Mesenteric fat pad (tissue), 1 donor: ENCODE measurements around the gene KCNN4. TPM values are rescaled to one million over a fixed set of nuclear protein-coding genes. Genes with fewer than 3 reads are reported as not detected.

Source experiments
- DNase-seq: peaks from one replicate; pipeline ENCODE4 v3.0.0-alpha.2; 2020; ENCODE audit warnings: low spot score
- total RNA-seq: library from RNA; stranded (reverse); fragmentation: NEBNext Ultra II Directional; extraction: Animal tissue kit (Norgen Biotek cat#: 25700); gene quantifications from one replicate; pipeline ENCODE4 v1.2.1, GENCODE V29; 2021
- donor health status: DM: yes; HTN: yes; CAD: no.

Gene KCNN4
- total RNA-seq, 1 donor from 2014 or later = 3.1 TPM

DNA sequence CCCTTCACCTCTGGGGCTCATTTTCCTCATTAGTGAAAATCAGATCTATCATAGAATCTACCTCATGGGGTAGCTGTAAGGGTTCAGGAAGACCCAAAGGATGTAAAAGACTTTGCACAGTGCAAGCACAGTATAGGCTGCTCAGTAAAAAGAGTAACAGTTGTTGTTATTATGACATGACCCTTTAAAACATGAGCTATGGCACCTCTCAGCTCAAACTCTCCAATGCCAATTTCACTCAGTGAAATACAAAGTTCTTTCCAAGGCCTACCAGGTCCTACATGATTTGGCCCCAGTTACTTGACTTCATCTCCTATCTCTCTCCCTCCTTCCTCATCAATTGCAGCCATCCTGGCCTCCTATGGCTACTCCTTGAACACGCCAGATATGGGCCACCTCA lies 30.9 kb downstream of the KCNN4 start:
- no peak for DNase-seq

DNA sequence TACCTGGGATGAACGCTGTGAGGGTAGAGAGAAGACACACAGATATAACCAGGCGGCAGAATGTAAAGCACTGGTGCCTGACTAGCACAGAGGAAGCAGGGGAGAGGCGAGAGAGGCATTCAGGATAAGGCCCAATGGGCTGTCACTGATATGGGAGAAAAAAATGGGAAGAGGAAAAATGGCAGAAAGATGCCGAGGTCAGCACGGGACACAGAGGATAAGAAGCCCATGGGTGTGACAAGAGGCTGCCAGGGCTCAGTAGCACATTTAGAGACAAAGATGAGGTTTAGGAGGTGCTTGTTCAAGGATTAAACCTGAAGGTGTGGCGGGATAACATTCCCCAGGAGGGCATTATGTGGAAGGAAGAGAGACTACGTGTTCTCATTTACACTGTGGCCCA lies 31.6 kb downstream of the KCNN4 start:
- no peak for DNase-seq

DNA sequence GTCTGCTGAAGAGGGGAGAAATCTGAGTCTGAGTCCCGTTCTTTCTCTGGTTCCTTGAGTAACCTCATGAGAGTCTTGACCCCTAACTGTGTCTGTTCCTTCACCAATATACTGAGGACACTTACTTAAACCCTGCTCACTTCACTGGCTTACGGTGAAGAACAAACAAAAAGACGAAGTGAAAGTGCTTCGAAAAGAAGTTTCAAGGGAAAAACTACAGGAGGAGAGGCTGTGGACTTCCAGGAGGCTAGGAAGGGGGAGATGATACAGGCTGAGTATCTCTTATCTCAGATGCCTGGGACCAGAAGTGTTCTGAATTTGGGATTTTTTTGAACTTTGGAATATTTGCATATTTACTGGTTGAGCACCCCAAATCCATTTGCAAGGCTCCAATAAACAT lies 32.1 kb downstream of the KCNN4 start:
- no peak for DNase-seq

DNA sequence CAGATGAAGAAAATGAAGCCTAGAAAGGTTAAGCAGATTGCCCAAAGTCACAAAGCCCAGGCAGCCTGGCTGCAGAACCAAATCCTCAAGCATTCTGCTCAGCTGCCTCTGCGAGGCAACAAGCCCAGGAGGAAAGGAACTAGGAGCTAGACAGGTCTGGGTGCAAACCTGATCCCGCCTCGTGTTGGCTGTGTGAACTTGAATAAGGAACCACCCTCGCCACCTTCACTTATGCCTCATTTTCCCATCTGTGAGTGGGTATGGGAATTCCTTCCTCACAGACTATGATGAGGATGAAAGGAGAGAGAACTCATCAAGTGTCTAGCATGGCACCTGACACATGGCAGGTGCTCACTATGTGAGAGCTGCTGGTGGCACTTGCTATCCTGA lies 32.6 kb downstream of the KCNN4 start:
- DNase-seq = no peak

DNA sequence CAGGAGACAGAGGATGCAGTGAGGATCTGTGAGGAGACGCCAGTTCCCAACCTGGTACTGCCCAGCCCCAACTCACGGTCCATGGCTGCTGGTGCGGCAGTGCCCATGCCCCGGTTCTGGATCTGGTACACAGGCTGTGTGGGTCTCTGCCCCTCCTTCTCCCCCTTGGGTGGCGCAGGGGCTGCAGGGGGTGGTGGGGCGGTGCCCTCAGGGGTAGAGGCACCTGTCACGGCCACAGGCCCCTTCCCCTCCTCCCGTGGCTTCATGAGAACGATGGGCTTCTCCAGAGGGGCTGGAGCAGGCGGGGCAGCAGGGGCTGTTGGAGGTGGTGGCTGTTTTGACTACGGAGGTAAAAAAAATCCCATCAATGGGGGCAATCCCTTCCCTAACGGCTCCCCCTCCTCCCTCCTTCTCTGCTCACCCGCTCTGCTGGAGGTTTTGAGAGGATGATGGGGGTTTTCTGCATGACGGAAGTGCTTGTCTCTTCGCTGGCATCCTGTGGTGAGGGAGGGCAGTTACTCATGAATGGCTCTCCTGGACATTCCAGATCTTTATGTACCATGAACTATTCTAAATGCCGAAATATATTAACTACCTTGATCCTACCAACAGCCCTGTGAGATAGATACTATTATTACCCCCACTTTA lies 33.1 kb downstream of the KCNN4 start:
- DNase-seq = no peak

GRCh38 chr19:43743059-43743458 lies 37.7 kb downstream of the KCNN4 start:
- no peak for DNase-seq

GRCh38 chr19:43741075-43741825 lies 39.5 kb downstream of the KCNN4 start:
- DNase-seq = no peak

DNA sequence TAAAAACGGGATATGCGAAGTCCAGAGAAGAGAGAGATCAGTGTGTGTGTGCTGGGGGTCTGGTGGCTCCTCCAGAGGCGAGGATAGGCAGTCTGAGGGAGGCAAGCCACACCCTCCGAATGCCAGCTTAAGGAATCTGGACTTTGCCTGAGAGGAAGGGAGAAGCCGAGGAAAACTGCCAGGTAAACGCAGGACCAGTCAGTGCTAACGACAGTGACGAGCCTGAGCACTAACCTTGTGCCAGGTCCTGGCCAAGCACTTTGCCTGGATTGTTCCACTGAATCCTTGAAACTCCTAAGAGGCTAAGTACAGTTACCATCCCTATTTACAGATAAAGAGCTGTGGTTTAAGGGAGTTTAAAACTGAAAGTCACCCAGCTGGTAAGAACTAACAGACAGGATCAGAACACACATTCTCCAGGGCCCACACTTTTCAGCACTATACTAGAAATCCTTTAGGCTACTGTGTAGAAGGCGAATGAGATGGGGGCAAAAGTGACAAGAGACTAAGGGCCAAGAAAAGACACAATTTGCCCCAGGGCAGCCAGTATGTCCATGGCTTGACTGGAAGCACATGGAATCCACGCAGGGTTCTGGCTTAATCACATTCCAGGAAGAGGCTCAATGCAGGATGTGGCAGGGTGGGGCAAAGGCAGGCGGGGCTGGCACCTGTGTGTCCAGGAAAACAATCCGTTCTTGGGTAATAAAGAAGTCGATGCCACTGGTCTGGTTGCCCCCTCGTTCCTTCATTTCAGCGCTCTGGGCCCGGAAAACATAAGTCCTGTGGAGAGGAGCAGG lies 41.1 kb downstream of the KCNN4 start:
- no peak for DNase-seq

DNA sequence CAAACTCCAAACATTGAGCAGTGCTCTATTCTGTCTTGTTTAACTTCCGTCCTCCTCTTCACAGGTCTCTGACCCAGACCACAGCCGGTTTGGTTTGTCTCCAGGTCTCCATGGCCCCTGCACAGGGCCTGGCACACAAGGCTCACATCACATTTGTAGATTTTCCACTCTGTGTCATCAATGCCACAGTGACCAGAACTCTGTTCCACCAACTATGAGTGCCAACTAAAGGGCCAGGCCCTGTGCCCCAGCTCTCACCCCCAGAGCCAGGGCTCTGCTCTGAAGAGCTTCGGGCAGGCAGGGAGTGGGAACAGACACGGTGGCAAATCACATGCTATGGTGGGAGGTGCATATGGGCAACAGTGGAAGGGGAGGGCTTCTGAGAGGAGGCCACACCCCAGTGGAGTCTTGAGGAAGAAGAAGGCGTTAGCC lies 42.0 kb downstream of the KCNN4 start:
- no peak for DNase-seq

DNA sequence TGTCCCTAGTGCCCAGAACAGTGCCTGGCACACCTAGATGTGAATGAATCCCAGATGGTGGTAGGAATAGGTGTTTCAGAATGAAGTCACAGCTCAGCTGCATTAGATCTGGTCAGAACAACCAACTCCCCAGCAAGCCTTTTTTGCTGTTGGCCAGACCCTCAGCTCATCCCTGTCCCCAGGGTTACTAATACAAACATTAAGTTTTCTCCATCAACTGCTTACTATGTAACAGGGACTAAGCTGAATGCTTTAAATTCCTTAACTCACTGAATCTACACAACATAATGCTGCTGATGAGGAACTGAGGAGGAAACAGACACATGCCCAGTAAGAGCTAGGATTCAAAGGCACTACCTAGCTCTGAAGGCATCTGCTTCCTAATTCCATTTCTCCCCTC lies 44.8 kb downstream of the KCNN4 start:
- no peak for DNase-seq

- DNase-seq = no peak
Measured at GRCh38 chr19:43735013-43735412, 45.8 kb downstream of the KCNN4 start.

GRCh38 chr19:43731846-43732245 lies 48.9 kb downstream of the KCNN4 start:
- DNase-seq = no peak

GRCh38 chr19:43731346-43731745 lies 49.4 kb downstream of the KCNN4 start:
- DNase-seq = no peak

- no peak for DNase-seq
Measured at GRCh38 chr19:43729919-43730318, 50.9 kb downstream of the KCNN4 start.

- DNase-seq = no peak
Measured at GRCh38 chr19:43727593-43727853, 53.2 kb downstream of the KCNN4 start.

- no peak for DNase-seq
Measured at GRCh38 chr19:43726736-43727592, 53.8 kb downstream of the KCNN4 start.

DNA sequence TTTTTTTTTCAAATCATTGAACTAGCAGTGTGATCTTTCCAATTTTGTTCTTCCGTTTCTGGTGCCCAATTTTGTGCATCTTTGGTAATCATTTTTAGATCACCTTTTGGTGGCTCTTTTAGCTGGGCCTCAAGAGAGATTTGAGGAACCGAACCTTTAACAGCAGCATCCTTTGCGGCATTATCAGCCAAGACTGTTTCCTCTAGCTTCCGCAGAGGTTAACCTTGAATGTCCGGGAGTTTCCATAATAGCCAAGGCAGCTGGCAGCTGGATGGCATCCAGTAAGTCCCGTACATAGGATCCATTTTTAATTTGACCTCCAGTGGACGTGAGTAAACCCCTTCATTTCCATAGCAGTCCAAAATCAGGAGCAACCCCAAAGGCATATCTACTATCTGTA lies 55.3 kb downstream of the KCNN4 start:
- no peak for DNase-seq

- DNase-seq = no peak
Measured at GRCh38 chr19:43724896-43725295, 55.9 kb downstream of the KCNN4 start.

- no peak for DNase-seq
Measured at GRCh38 chr19:43723588-43723987, 57.2 kb downstream of the KCNN4 start.

- no peak for DNase-seq
Measured at GRCh38 chr19:43721469-43722048, 59.2 kb downstream of the KCNN4 start.

- DNase-seq = no peak
Measured at GRCh38 chr19:43720936-43721335, 59.8 kb downstream of the KCNN4 start.
